Spleen (tissue), 7 donors: ENCODE data around the gene FRAS1.

Experiments used
- POLR2A ChIP-seq, 3 donors: fragments of 450-650 bp; IDR thresholded peaks; one replicate each; pipeline ENCODE4 v1.5.1; 2017; ENCODE audit warnings: antibody characterized with exemption in 3 of 3, mild to moderate bottlenecking in 1 of 3
- POLR2AphosphoS5 ChIP-seq, 3 donors: sonication (generic); formaldehyde crosslinking; IDR thresholded peaks; one replicate each; pipeline ENCODE4 v1.5.1; 2017; ENCODE audit warnings: antibody characterized with exemption in 3 of 3
- TF ChIP-seq, protein P1 (sequence below), 11 experiments: fragments of 200-600 bp in 7 of 11; fragments of 450-650 bp in 4 of 11; sonication (generic) in 4 of 11; IDR thresholded peaks in 8 of 11; conservative IDR thresholded peaks in 3 of 11; 1 replicate in 7 of 11; 2 replicates in 4 of 11; pipeline versions ENCODE4 v1.4.0 to v1.8.0; 2016 to 2021; ENCODE audit warnings: antibody characterized with exemption in 11 of 11, inconsistent platforms in 4 of 11, mild to moderate bottlenecking in 1 of 11
- donor health status: DM: no; HTN: no; CAD: no; lungs with moderate emphysema.
- donor health status: DM: no; HTN: no; CAD: no.
- donor health status: DM: no; HTN: no; CAD: no.

DNA sequence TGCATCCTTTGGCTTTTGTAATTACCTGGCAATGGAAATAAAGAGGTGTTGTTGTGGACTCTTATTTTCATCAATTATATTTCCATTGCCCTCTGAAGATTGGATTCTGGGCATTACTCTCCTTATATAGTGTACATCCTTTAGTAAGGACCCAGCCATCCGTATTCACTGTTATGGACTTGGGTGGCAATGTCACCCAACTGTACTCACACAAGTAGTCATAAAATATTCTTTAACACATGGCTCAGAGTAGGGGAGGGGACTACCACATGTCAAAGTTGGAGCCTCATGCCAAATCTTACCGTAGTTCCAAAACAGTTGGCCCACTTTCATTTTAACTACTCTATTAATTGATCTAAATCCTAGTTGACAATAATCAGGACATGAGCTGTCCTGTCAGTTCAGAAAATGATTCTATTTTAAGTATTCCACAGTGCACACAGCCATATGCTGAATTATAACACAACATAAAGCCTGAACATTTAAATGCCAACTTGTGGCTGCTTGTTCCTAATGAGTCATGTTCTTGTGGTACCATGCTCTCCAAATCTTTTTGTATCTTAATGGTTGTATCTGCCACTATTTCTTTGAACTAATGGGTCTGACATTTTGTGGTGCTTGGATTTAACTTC lies 4.9 kb downstream of the FRAS1 start:
- no peak for TF ChIP-seq POLR2A (IDR thresholded peaks at IDR 0.05)
- TF ChIP-seq, protein P1, sequence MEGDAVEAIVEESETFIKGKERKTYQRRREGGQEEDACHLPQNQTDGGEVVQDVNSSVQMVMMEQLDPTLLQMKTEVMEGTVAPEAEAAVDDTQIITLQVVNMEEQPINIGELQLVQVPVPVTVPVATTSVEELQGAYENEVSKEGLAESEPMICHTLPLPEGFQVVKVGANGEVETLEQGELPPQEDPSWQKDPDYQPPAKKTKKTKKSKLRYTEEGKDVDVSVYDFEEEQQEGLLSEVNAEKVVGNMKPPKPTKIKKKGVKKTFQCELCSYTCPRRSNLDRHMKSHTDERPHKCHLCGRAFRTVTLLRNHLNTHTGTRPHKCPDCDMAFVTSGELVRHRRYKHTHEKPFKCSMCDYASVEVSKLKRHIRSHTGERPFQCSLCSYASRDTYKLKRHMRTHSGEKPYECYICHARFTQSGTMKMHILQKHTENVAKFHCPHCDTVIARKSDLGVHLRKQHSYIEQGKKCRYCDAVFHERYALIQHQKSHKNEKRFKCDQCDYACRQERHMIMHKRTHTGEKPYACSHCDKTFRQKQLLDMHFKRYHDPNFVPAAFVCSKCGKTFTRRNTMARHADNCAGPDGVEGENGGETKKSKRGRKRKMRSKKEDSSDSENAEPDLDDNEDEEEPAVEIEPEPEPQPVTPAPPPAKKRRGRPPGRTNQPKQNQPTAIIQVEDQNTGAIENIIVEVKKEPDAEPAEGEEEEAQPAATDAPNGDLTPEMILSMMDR (IDR thresholded peaks at IDR 0.05 in 8 of 11, conservative IDR thresholded peaks at IDR 0.05 in 3 of 11), result no peak
- no peak for TF ChIP-seq POLR2AphosphoS5 (IDR thresholded peaks at IDR 0.05)
